CD4-positive, CD25-positive, alpha-beta regulatory T cell (primary cell): Measurements from ENCODE around the gene DACT3. TPM values are rescaled to one million over a fixed set of nuclear protein-coding genes. Genes with fewer than 3 reads are reported as not detected.
A peak's percentile ranks its signal among the peaks of the same experiment; 100 is the strongest.

Source experiments
- ATAC-seq, 2 donors: fragments of 150-1000 bp; cut with Tn5 transposase; one replicate each; pipeline ENCODE4 v1.10.0; 2021; ENCODE audit warnings: low read depth in 2 of 2, moderate number of reproducible peaks in 2 of 2, moderate library complexity in 1 of 2
- DNase-seq, 3 donors: peaks; one replicate each; pipeline versions ENCODE4 v3.0.0 to v3.0.0-alpha.2; 2012 to 2022; ENCODE audit warnings: mixed read lengths in 1 of 3
- H3K27ac ChIP-seq: one replicate; pipeline ENCODE4 v1.7.0; 2013; ENCODE audit warnings: mild to moderate bottlenecking, low read length; ENCODE audit not compliant: insufficient read depth, poor library complexity, severe bottlenecking
- H3K27me3 ChIP-seq: one replicate; pipeline ENCODE4 v1.7.0; 2013; ENCODE audit warnings: low read length; ENCODE audit not compliant: control insufficient read depth, insufficient read depth
- H3K36me3 ChIP-seq: one replicate; pipeline ENCODE4 v1.7.0; 2013; ENCODE audit warnings: mild to moderate bottlenecking, low read length, moderate library complexity; ENCODE audit not compliant: control insufficient read depth, insufficient read depth
- H3K4me1 ChIP-seq: 2 replicates; pipeline ENCODE4 v1.7.0; 2013; ENCODE audit warnings: mild to moderate bottlenecking, low read length; ENCODE audit not compliant: insufficient read depth, control insufficient read depth, poor library complexity, severe bottlenecking
- H3K4me3 ChIP-seq: one replicate; pipeline ENCODE4 v1.7.0; 2013; ENCODE audit warnings: low read depth, mild to moderate bottlenecking, low read length, moderate library complexity
- H3K9me3 ChIP-seq, 2 experiments: 1 replicate in 1 of 2; 2 replicates in 1 of 2; pipeline ENCODE4 v1.7.0; 2013; ENCODE audit warnings: low read length in 2 of 2, mild to moderate bottlenecking in 1 of 2, moderate library complexity in 1 of 2; ENCODE audit not compliant: control insufficient read depth in 2 of 2
- H3K27ac Mint-ChIP-seq, 3 donors: one replicate each; pipeline ENCODE4 v1.8.0; 2020 to 2022; ENCODE audit warnings: mild to moderate bottlenecking in 3 of 3, mixed read lengths in 3 of 3, moderate library complexity in 2 of 3
- H3K27me3 Mint-ChIP-seq: one replicate; pipeline ENCODE4 v1.8.0; 2022; ENCODE audit warnings: mild to moderate bottlenecking, mixed read lengths
- H3K36me3 Mint-ChIP-seq: one replicate; pipeline ENCODE4 v1.8.0; 2020; ENCODE audit warnings: mixed read lengths
- H3K4me1 Mint-ChIP-seq, 4 donors: one replicate each; pipeline ENCODE4 v1.8.0; 2020 to 2022; ENCODE audit warnings: mixed read lengths in 4 of 4, mild to moderate bottlenecking in 1 of 4
- H3K4me3 Mint-ChIP-seq, 4 donors: one replicate each; pipeline ENCODE4 v1.8.0; 2020 to 2022; ENCODE audit warnings: mild to moderate bottlenecking in 4 of 4, mixed read lengths in 4 of 4, moderate library complexity in 3 of 4
- H3K9me3 Mint-ChIP-seq, 7 donors: one replicate each; pipeline ENCODE4 v1.8.0; 2020 to 2022; ENCODE audit warnings: mixed read lengths in 7 of 7, mild to moderate bottlenecking in 3 of 7, moderate library complexity in 2 of 7
- polyA plus RNA-seq, 4 donors: library from polyadenylated mRNA; unstranded; fragments of 300-500 nt; fragmentation: Illumina TruSeq; gene quantifications; one replicate each; pipeline ENCODE4 v1.2.3, GENCODE V29; 2021
- total RNA-seq: library from RNA; stranded (reverse); gene quantifications from one replicate; pipeline ENCODE4 v1.2.3, GENCODE V29; 2022

The DACT3 gene
- total and polyA plus RNA-seq, 5 donors from 2014 or later, result not detected

DNA sequence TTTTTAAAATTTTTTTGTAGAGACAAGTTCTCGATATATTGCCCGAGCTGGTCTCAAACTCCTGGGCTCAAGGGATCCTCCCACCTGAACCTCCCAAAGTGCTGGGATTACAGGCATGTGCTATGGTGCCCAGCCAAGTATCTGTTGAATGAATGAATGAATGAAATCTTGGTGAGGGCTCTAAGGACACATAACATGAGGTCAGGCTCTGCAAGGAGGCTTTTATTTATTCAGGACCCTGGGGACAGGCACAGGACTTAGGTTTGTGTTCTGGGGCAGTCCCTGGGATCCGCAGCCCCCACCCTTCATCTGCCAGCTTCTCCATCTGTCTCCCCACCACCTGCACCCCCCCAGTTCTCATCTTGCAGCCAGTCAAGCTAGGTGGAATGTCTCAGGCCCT lies 40.7 kb downstream of the DACT3 start:
- DNase-seq (no peak), ATAC-seq (no peak)
- Mint-ChIP-seq H3K36me3 (no peaks in the 10 kb centered on the region), H3K27ac (peak overlapping the region in 1 of 3 donors; percentile 98), H3K4me3 (peak overlapping the region; percentile 22 to 91 (median 88)), H3K27me3 (no peaks in the 10 kb centered on the region), H3K4me1 (peaks cover 5 to 78% (median 34%) of the 10 kb centered on the region in 4 donors), H3K9me3 (peaks cover 0 to 2% (median 0%) of the 10 kb centered on the region in 7 donors)
- Histone ChIP-seq H3K27me3 (no peaks in the 10 kb centered on the region), H3K36me3 (no peaks in the 10 kb centered on the region), H3K4me1 (peaks cover 77% of the 10 kb centered on the region), H3K9me3 (no peaks in the 10 kb centered on the region), H3K27ac (peak overlapping the region; percentile 76), H3K4me3 (no peak overlapping the region)

DNA sequence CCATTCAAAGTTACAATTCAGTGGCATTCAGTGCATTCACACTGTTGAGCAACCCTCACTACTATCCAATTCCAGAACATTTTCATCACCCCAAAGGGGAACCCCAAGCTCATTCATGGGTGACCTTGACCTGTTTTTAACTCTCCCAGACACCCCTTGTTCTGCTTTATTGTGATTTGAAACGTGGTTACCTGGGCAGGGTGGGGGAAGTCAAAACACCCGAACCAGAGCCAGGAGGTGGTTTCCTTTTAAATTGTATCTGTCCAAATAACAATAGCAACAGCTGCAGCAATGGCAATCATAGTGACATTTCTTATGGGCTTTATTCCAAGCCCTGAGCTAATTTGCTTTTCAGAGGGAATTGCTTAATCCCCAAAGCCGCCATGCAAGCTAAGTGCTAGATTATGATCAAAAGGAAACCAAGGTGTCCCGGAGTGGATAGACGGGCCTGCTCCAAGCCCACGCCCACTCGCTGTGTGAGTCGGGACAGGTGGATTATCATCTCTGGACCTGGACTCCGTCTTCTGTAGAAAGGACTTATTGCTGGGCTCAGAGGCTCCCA lies 42.2 kb downstream of the DACT3 start:
- Histone ChIP-seq H3K4me3 (peak overlapping the region; percentile 45), H3K27ac (peak overlapping the region; percentile 76), H3K36me3 (no peaks in the 10 kb centered on the region), H3K4me1 (peaks cover 76% of the 10 kb centered on the region), H3K9me3 (no peaks in the 10 kb centered on the region), H3K27me3 (no peaks in the 10 kb centered on the region)
- peak overlapping the region in 2 of 3 donors; percentile 94 to 98 for H3K27ac Mint-ChIP-seq
- peak in 1 of 3 donors; percentile 69 for DNase-seq
- peak in 1 of 2 donors; percentile 16 for ATAC-seq
- H3K27me3 Mint-ChIP-seq, result no peaks in the 10 kb centered on the region
- H3K4me3 Mint-ChIP-seq, result peak overlapping the region; percentile 46 to 82 (median 66)
- no peaks in the 10 kb centered on the region for H3K36me3 Mint-ChIP-seq
- H3K4me1 Mint-ChIP-seq, result peaks cover 12 to 78% (median 37%) of the 10 kb centered on the region in 4 donors
- peaks cover 0 to 2% (median 0%) of the 10 kb centered on the region in 7 donors for H3K9me3 Mint-ChIP-seq

DNA sequence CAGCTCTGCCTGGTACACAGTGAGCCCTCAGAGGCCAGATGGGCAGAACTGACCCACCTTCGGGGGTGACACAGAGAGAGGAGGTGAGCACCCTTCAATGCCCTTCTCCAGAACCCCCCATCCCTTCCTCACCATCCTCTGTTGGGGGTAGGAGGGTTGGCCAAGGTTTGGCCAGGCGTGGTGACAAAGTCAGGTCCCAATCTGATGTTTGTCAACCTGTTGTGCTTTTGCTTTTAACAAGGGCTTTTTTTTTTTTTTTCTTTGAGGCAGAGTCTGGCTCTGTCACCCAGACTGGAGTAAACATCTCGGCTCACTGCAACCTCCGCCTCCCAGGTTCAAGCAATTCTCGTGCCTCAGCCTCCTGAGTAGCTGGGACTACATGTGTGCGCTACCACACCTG lies 43.4 kb downstream of the DACT3 start:
- peak overlapping the region; percentile 66 for H3K27ac ChIP-seq
- peak; percentile 26 to 37 for ATAC-seq
- H3K27ac Mint-ChIP-seq, result peak overlapping the region in 2 of 3 donors; percentile 98 to 100

GRCh38 chr19:46616631-46617322 lies 44.2 kb downstream of the DACT3 start:
- Histone ChIP-seq H3K27me3 (no peaks in the 10 kb centered on the region), H3K36me3 (no peaks in the 10 kb centered on the region), H3K4me3 (peak overlapping the region; percentile 26), H3K9me3 (no peaks in the 10 kb centered on the region), H3K27ac (peak overlapping the region; percentile 66), H3K4me1 (peaks cover 82% of the 10 kb centered on the region)
- H3K27ac Mint-ChIP-seq, result peak overlapping the region; percentile 56 to 100 (median 98)
- peaks cover 21 to 87% (median 44%) of the 10 kb centered on the region in 4 donors for H3K4me1 Mint-ChIP-seq
- no peaks in the 10 kb centered on the region for H3K27me3 Mint-ChIP-seq
- H3K4me3 Mint-ChIP-seq, result peak overlapping the region in 3 of 4 donors; percentile 87 to 88 (median 87)
- ATAC-seq (no peak), DNase-seq (peak in 1 of 3 donors; percentile 78)
- H3K9me3 Mint-ChIP-seq, result peaks cover 0 to 2% (median 0%) of the 10 kb centered on the region in 7 donors
- no peaks in the 10 kb centered on the region for H3K36me3 Mint-ChIP-seq

More for the DNA sequence above, 43.4 kb downstream of the DACT3 start:
- DNase-seq, result peak in 1 of 3 donors; percentile 80
- Mint-ChIP-seq H3K4me1 (peaks cover 14 to 87% (median 39%) of the 10 kb centered on the region in 4 donors), H3K36me3 (no peaks in the 10 kb centered on the region), H3K27me3 (no peaks in the 10 kb centered on the region), H3K4me3 (peak overlapping the region in 2 of 4 donors; percentile 87 to 91), H3K9me3 (peaks cover 0 to 2% (median 0%) of the 10 kb centered on the region in 7 donors)
- Histone ChIP-seq H3K27me3 (no peaks in the 10 kb centered on the region), H3K36me3 (no peaks in the 10 kb centered on the region), H3K4me3 (peak overlapping the region; percentile 26), H3K4me1 (peaks cover 82% of the 10 kb centered on the region), H3K9me3 (no peaks in the 10 kb centered on the region)

GRCh38 chr19:46615966-46616365 lies 45.0 kb downstream of the DACT3 start:
- DNase-seq, result no peak
- peaks cover 82% of the 10 kb centered on the region for H3K4me1 ChIP-seq
- Mint-ChIP-seq H3K27me3 (no peaks in the 10 kb centered on the region), H3K4me3 (peak overlapping the region in 3 of 4 donors; percentile 71 to 88 (median 79)), H3K4me1 (peaks cover 28 to 88% (median 48%) of the 10 kb centered on the region in 4 donors), H3K27ac (peak overlapping the region; percentile 56 to 100 (median 98)), H3K36me3 (peaks cover 4% of the 10 kb centered on the region), H3K9me3 (peaks cover 0 to 2% (median 0%) of the 10 kb centered on the region in 7 donors)
- H3K4me3 ChIP-seq, result no peak overlapping the region
- H3K27me3 ChIP-seq, result no peaks in the 10 kb centered on the region
- H3K27ac ChIP-seq, result no peak overlapping the region
- no peaks in the 10 kb centered on the region for H3K36me3 ChIP-seq
- no peak for ATAC-seq
- no peaks in the 10 kb centered on the region for H3K9me3 ChIP-seq

DNA sequence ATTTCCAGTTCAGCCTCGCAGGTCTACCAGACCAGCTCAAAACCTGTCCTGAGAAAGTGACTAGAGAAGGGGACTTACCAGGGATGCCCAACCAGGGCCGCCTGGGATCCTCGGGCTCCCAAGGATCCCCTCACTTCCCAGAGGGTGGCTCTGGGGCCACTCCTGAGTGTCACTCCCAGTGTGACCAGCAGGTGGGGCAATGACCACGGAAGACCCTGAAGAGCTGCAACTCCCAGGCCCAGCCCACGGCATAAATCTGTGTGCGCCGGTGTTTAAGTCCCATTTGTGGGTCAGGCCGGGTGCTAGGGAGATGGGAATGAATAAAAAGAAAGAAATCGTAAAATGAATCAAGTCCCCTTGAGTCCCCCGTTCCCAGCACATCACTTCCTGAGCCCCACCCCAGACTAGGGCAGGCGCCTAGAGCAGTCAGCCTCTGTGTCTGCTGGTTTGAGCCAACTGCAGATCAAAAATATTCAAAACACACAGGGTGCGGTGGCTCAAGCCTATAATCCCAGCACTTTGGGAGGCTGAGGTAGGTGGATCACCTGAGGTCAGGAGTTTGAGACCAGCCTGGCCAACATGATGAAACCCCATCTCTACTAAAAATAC lies 46.8 kb downstream of the DACT3 start:
- peaks cover 73% of the 10 kb centered on the region for H3K4me1 ChIP-seq
- H3K9me3 ChIP-seq, result no peaks in the 10 kb centered on the region
- H3K27me3 ChIP-seq, result no peaks in the 10 kb centered on the region
- DNase-seq (peak; percentile 69 to 85 (median 75)), ATAC-seq (peak; percentile 48 to 69)
- Mint-ChIP-seq H3K27me3 (no peaks in the 10 kb centered on the region), H3K27ac (peak overlapping the region; percentile 88 to 92 (median 92)), H3K9me3 (peaks cover 0 to 2% (median 0%) of the 10 kb centered on the region in 7 donors), H3K4me1 (peaks cover 30 to 85% (median 47%) of the 10 kb centered on the region in 4 donors), H3K36me3 (peaks cover 11% of the 10 kb centered on the region), H3K4me3 (peak overlapping the region; percentile 49 to 68 (median 66))
- peaks cover 9% of the 10 kb centered on the region for H3K36me3 ChIP-seq
- peak overlapping the region; percentile 37 for H3K27ac ChIP-seq
- H3K4me3 ChIP-seq, result no peak overlapping the region

GRCh38 chr19:46613525-46613924 lies 47.5 kb downstream of the DACT3 start:
- Histone ChIP-seq H3K4me3 (no peak overlapping the region), H3K4me1 (peaks cover 66% of the 10 kb centered on the region), H3K27ac (peak overlapping the region; percentile 37), H3K27me3 (no peaks in the 10 kb centered on the region), H3K36me3 (peaks cover 16% of the 10 kb centered on the region), H3K9me3 (no peaks in the 10 kb centered on the region)
- H3K4me3 Mint-ChIP-seq, result peak overlapping the region in 3 of 4 donors; percentile 35 to 68 (median 49)
- no peaks in the 10 kb centered on the region for H3K27me3 Mint-ChIP-seq
- no peak for ATAC-seq
- DNase-seq, result no peak
- peaks cover 16% of the 10 kb centered on the region for H3K36me3 Mint-ChIP-seq
- H3K27ac Mint-ChIP-seq, result peak overlapping the region; percentile 88 to 92 (median 92)
- no peaks in the 10 kb centered on the region for H3K9me3 Mint-ChIP-seq
- H3K4me1 Mint-ChIP-seq, result peaks cover 30 to 82% (median 43%) of the 10 kb centered on the region in 4 donors
